HS-27A (cell line): ENCODE measurements around the gene GNB1L.

Source experiments
- DNase-seq: peaks from one replicate; pipeline ENCODE4 v3.0.0-alpha.2; 2012; ENCODE audit warnings: low read depth, missing footprints

The GNB1L gene

GRCh38 chr22:19807914-19808872, 46.5 kb downstream of the GNB1L start:
- no peak for DNase-seq

DNA sequence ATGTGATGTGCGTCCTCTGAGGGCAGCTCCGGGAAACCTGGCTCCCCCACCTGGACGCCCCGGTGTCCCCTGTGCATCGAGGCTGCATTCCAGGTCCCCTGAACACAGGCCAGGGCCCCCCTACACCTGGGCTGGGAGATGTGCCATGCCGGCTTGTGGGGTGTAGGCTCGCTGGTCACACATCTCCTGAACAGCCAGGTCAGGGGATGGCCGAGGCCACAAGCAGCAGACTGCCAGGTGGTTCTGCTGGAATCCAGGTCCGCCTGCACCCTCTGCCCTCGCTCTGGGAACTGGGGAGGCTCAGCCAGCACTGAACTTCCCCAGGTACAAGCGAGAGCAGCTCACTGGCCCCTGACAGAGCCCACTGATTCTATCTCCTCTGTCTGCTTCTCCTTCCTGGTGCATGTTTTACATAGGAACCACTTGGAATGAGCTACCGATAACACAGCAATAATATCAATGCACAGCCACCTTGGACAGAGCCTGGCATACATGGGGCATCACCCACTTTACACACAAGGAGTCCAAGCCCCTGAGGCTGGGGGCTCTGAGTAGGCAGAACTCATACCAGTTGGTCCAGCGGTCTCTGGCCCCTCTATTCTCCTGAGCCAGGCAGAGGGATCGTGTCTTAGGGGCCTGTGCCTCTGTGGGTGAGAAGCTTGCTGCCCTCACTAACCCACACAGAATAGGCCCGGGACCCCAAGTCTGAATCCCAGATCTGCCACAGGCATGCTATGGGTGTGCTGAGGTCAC, 47.3 kb downstream of the GNB1L start:
- DNase-seq, result no peak

GRCh38 chr22:19806213-19807160, 48.2 kb downstream of the GNB1L start:
- no peak for DNase-seq

DNA sequence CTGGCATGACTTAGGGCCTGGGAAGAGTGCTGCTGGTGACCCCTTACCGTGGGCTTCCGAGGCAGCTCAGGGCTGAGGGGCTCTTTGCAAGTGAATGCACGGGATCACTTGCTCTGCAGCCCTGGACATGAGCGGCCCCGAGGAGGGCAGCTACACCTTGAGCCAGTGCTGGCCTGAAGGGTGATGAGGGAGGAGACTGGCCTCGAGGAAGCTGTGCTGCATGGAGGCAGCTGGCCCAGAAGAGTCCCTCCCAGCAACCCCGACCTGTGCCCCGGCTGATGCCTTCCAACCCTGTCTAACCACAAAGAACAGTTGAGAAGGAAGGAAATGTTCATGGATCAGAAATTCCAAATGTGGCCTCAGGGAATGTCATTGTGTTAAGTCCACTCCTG, 48.9 kb downstream of the GNB1L start:
- DNase-seq, result no peak

GRCh38 chr22:19803736-19804267, 50.9 kb downstream of the GNB1L start:
- DNase-seq, result no peak

DNA sequence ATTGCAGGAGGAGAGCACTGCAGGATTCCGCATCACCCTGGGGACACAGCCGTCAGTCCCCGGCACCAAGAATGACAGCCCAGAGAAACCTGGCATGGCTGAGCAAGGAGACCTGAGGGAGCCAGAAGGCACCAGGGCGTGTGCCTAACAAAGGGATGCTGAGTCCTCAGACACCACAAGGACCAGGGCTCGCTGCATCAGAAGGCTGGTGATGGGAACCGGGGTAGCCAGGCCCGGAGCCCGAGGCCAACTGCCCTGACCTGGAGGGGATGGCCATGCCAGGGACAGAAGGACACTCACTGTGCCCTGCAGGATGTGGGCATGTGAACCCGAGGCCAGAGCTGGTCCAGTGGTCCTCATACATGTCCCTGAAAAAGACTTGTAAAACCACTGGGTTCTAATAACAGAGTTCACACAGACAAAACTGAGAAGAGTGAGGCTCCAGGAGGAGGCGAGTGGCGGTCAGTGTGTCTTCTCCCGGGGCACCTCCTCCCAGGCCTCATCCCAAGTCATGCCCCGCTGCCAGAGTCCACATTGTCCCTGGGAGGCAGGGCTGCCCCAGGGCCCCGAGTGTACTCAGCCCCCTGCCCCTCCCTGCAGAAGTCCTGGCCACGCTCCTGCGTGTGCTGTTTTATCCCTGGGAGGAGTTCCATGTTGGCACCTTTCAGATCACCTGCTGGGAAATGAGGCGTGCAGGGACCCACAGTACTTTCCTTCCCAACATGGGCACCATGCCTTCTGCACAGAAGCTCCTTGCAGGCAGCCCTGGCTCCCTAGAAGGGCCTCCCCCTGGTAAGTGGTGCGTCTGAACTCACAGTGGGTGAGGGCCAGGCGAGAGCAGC, 51.6 kb downstream of the GNB1L start:
- no peak for DNase-seq

GRCh38 chr22:19802001-19802893, 52.4 kb downstream of the GNB1L start:
- DNase-seq, result no peak

- DNase-seq, result no peak
Observed at GRCh38 chr22:19801340-19802000, 53.2 kb downstream of the GNB1L start.

DNA sequence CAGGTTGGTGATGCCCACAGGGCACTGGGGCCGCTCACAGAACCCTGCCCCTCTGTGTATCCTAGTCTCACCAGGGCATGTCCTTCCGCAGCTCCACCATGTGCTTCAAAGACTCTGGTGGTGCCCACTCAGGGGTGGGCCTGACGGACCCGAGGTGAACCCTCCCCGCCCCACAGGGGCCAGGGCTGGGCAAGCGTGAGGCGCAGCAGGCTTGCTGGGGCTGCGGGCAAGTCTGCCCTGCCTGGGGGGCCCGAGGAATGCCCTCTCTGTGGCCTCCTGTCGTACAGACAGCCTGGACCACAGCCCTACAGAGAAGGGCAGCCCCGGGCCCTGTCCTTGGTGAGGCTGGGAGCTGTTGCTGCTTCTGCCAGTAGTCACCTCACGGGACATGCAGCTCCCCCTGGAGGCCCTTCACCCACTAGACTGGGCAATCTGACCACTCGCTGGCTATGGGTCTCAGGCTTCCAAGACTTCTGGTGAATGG, 53.9 kb downstream of the GNB1L start:
- no peak for DNase-seq

GRCh38 chr22:19800306-19800705, 54.4 kb downstream of the GNB1L start:
- DNase-seq, result no peak

DNA sequence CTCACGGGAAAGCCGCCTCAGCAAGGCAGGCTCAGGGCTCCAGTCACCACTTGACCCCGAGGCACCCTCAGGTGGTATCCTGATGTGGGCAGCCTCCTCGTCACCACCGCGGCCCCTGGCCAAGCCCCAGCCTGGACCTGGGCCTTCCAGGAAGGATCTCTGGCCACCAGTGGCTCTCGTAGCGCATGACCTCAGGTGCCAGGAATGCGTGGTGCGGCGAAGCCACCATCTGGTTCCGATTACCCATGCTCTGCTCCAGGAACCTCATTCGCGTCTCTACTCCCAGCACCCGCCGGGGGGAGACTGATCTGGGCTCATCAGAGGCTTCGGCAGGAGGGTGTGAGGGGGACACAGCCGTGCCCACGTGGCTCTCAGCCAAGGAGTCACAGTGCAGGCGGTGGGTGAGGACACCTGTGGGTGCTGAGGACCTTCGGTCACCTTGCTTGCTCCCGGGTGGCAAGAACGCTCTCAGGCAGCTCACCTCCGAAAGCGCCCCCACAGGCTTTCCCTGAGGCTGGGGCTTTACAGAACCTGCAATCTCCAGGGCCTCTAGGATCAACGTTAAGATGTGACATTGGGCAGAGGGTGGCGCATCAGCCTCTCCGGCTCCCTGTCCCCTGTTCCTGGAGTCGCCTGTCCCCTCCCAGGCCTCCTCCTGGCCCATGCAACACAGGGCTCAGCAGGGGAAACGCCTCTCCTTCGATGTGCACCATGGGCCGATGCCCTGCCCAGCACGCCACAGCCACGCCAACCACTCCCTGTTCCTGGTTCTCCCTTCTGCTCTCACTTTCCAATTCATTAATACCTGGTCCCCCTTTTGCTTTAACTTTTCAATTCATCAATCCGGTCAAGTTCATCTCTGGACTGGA, 55.1 kb downstream of the GNB1L start:
- peak; percentile 35 for DNase-seq

DNA sequence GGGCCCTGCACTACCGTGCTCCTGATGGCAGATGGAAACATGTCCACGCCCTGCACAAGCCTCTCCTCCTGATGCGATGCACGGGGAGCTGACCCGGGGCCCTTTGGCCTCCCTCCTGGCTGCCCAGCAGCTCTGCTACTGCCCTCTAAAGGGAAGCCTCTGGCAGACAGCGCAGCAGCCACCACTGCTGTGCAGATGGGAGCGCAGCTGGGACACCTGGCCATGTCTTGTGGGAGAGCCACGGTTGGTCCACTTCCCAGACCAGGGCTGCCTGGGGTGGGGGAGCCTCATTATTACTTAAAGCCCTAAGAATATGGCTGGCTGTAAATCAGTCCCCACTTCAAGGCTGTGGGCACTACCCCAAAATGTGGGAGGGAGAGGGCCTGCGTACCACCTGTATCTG, 55.8 kb downstream of the GNB1L start:
- peak; percentile 4 for DNase-seq

GRCh38 chr22:19798003-19798665, 56.5 kb downstream of the GNB1L start:
- no peak for DNase-seq

GRCh38 chr22:19797086-19798002, 57.3 kb downstream of the GNB1L start:
- DNase-seq, result no peak

DNA sequence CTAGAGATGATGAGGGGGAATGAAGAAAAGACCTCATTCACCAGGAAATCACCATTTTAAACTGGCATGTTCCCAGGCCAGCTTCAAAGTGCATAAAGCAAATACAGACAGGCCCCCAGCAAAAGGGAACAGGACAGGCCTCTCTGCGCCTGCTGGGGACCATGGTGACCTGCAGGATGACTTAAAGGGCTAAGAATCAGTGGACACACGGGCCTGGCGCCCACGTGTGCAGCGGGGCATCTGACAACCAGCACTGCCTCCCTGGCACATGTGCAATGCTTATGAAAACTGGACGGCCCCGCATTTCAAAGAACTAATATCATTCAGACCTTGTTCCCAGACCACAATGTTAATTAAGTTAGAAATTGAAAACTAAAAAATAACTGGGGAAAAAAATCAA, 58.5 kb downstream of the GNB1L start:
- DNase-seq, result no peak

GRCh38 chr22:19795617-19796008, 59.1 kb downstream of the GNB1L start:
- DNase-seq, result no peak
